ENCODE data around the gene PDPK1. TPM values are rescaled to one million over a fixed set of nuclear protein-coding genes. Genes with fewer than 3 reads are reported as not detected.
"Not testable (repeated sequence)": the region's sequence is repeated elsewhere in the genome, so short reads cannot be mapped to it uniquely, and the experiment has no call there.

The PDPK1 gene
- total RNA-seq, 4 donors from 2014 or later: 28.3 to 45.7 (median 35.0) TPM

DNA sequence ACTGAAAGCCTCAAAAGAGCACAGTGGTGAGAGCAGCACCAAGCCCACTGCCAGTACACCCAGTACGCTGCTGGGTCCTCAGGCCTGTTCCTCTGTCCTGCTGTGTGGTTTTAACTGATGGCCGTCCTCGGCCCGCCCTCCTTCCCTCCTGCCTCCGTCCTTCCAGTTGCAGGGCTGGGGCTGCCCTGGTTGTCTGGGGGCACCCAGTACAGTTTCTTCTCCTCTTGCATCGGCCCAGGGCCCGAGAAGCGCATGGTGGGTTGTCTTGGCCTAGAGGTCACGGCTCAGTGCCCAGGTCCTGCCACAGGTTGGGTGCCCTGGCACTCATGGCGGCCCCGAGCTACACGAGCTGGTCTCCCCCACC lies 73.7 kb downstream of the PDPK1 start:
- no peak for DNase-seq (ENCODE audit: extremely low spot score)
- intact Hi-C loops (cut with DNase I): no loop called here
- Histone ChIP-seq H3K36me3 (peaks cover 10 to 26% (median 21%) of the 10 kb centered on the region in 4 donors), H3K27ac (replicated peaks in 1 of 4) (no peak overlapping the region), H3K9me3 (no peaks in the 10 kb centered on the region), H3K27me3 (no peaks in the 10 kb centered on the region), H3K4me3 (no peak overlapping the region), H3K4me1 (peaks cover 4 to 7% (median 6%) of the 10 kb centered on the region in 4 donors)
- WGBS: 100% methylated on average over 2 of the region's 12 CpGs
- TF ChIP-seq POLR2A (IDR thresholded peaks at IDR 0.05; ENCODE audit: low read depth): no peak
- no peak for TF ChIP-seq EP300 (IDR thresholded peaks at IDR 0.05)
- TF ChIP-seq, protein P1, sequence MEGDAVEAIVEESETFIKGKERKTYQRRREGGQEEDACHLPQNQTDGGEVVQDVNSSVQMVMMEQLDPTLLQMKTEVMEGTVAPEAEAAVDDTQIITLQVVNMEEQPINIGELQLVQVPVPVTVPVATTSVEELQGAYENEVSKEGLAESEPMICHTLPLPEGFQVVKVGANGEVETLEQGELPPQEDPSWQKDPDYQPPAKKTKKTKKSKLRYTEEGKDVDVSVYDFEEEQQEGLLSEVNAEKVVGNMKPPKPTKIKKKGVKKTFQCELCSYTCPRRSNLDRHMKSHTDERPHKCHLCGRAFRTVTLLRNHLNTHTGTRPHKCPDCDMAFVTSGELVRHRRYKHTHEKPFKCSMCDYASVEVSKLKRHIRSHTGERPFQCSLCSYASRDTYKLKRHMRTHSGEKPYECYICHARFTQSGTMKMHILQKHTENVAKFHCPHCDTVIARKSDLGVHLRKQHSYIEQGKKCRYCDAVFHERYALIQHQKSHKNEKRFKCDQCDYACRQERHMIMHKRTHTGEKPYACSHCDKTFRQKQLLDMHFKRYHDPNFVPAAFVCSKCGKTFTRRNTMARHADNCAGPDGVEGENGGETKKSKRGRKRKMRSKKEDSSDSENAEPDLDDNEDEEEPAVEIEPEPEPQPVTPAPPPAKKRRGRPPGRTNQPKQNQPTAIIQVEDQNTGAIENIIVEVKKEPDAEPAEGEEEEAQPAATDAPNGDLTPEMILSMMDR (IDR thresholded peaks at IDR 0.05): no peak
- no peak for TF ChIP-seq POLR2AphosphoS5 (IDR thresholded peaks at IDR 0.05)

DNA sequence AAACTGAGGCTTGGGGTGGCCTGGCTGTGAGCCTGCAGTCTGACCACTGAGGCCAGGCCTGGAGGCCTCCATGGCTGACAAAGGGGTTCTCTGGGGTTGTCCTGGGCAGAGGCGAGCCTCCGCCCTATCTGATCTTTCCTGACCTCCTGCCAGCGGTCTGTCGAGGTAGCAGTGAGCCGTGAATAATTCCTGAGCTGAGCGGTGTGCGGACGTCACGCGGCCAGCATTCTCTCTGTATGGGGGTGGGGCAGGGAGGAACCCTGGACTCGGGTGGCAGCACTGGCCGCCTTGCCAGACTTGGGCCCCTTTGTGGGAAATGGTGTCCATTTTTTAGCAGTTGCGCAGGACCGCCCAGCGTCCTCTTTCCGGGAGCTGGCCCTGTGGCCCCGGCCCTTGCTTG lies 74.1 kb downstream of the PDPK1 start:
- H3K27me3 ChIP-seq; H3K4me1 ChIP-seq; H3K27ac ChIP-seq (replicated peaks in 1 of 4); H3K9me3 ChIP-seq; H3K4me3 ChIP-seq; intact Hi-C loops (cut with DNase I); DNase-seq (ENCODE audit: extremely low spot score): not testable (repeated sequence)
- peaks cover 10 to 26% (median 21%) of the 10 kb centered on the region in 4 donors for H3K36me3 ChIP-seq
- WGBS: no CpG with 5 or more reads among the region's 17 CpGs

DNA sequence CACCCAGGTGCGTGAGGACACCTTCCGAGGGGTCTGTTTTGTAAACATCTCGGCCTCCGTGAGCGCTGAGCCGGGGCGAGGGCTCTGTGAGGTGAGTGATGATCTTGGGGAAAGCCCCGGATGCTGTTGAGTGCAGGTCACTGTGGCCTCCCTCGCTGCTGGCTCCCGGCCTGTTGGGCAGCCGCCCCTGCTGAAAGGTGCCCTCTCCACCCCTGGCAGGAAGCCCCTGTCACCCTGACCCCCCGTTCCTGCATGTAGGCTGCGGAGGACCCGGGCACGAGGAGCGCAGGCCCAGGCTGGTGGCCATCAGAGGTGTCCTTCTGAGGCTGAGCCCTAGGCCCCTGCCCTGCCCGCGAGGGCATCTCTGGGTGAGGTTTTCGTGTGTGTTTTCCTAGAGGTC lies 75.4 kb downstream of the PDPK1 start:
- WGBS: 93% methylated on average over 6 of the region's 19 CpGs
- H3K4me1 ChIP-seq; H3K27ac ChIP-seq (replicated peaks in 1 of 4); H3K27me3 ChIP-seq; H3K9me3 ChIP-seq; DNase-seq (ENCODE audit: extremely low spot score); intact Hi-C loops (cut with DNase I); H3K4me3 ChIP-seq: not testable (repeated sequence)
- H3K36me3 ChIP-seq: peaks cover 10 to 26% (median 21%) of the 10 kb centered on the region in 4 donors

DNA sequence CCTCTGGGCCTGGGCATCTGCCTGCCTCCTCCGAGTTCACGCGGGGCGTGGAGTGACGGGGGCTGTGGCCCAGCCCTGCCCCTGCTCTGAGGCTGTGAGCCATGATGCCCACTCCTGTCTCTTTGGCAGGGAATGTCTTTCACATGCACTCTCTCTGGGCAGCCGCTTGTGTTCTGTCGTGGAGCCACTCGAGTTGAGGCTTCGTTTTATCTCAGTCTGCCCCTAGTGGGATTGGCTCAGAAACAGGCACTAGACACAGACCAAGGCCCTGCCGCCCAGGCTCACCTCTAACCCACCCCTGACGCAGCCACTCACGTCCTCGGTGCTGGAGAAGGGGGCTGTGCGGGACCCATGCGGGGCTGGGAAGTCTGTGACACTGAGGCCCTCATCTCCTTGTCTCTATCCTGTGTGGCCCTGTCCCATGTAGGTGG lies 77.0 kb downstream of the PDPK1 start:
- peaks cover 10 to 26% (median 21%) of the 10 kb centered on the region in 4 donors for H3K36me3 ChIP-seq
- H3K4me3 ChIP-seq: no peak overlapping the region
- DNase-seq (ENCODE audit: extremely low spot score): no peak
- TF ChIP-seq POLR2A (IDR thresholded peaks at IDR 0.05; ENCODE audit: low read depth) (no peak), POLR2AphosphoS5 (IDR thresholded peaks at IDR 0.05) (no peak), EP300 (IDR thresholded peaks at IDR 0.05) (no peak)
- TF ChIP-seq, protein P1 (IDR thresholded peaks at IDR 0.05): no peak
- H3K27me3 ChIP-seq: no peaks in the 10 kb centered on the region
- H3K9me3 ChIP-seq: no peaks in the 10 kb centered on the region
- peaks cover 0 to 4% (median 3%) of the 10 kb centered on the region in 4 donors for H3K4me1 ChIP-seq
- WGBS: 89% methylated on average over 9 of the region's 15 CpGs
- intact Hi-C loops (cut with DNase I): no loop called here
- H3K27ac ChIP-seq (replicated peaks in 1 of 4): no peak overlapping the region

DNA sequence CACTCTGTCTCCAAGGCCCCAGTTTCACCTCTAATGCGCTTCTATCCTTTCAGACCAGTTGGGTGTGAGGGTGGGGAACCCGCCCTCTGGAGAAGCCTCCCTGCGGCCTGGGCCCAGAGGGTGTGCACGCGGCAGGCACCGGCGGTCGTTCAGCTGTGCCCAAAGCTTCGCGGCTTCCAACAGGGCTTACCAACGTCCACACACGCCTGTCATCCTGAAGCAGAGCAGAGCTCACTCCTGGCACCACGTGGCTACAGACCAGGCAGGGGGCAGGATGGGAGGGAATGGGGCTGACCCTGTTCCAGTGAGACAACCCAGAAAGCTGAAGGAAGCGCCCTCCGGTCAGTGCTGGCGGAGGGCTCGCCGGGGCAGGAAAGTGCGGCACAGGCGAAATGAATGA lies 81.1 kb downstream of the PDPK1 start:
- not testable (repeated sequence) for H3K4me3 ChIP-seq; DNase-seq (ENCODE audit: extremely low spot score)
- WGBS: no CpG with 5 or more reads among the region's 20 CpGs

DNA sequence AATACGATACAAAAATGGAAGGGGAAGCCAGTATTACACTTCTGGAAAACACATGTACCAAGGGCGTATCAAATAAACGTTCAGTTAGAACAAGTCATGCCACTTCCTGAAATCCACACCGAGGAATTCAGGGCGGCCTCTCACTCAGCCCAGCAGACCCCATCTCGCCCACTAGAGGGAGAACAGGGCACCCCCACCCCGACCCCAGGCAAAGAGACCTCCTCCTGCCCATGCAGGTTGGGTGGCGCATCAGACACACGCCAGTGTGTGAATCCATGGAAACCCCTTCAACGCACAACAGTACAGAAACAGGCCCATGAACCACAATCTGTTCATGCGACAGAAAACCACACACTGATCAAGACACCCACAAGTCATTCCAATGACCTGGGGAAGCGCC lies 81.8 kb downstream of the PDPK1 start:
- H3K27me3 ChIP-seq; H3K36me3 ChIP-seq; intact Hi-C loops (cut with DNase I); H3K4me1 ChIP-seq; H3K27ac ChIP-seq (replicated peaks in 1 of 4); H3K4me3 ChIP-seq; DNase-seq (ENCODE audit: extremely low spot score); H3K9me3 ChIP-seq: not testable (repeated sequence)
- WGBS: 53% methylated on average over 7 of the region's 12 CpGs

More for the DNA sequence above, 81.1 kb downstream of the PDPK1 start:
- H3K4me1 ChIP-seq; H3K9me3 ChIP-seq; H3K27ac ChIP-seq (replicated peaks in 1 of 4); H3K36me3 ChIP-seq; intact Hi-C loops (cut with DNase I); H3K27me3 ChIP-seq: not testable (repeated sequence)

DNA sequence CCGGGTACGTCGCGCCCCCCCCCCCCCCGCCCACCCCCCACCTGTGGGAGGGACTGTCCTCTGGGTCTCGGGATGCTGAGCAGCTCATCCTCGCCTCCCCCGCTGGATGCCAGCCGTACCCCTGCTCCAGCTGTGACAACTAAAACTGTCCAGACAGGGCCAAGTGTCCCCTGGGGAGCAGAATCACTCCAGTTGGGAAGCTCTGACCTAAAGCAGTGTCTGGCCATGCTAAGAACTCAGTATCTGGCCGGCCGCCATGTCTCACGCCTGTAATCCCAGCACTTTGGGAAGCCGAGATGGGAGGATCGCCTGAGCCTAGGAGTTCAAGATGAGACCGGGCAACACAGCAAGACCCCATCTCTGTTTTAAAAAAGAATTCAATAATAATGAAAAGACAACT lies 83.0 kb downstream of the PDPK1 start:
- H3K27ac ChIP-seq (replicated peaks in 1 of 4); H3K9me3 ChIP-seq; H3K4me3 ChIP-seq; H3K36me3 ChIP-seq; H3K4me1 ChIP-seq; DNase-seq (ENCODE audit: extremely low spot score); intact Hi-C loops (cut with DNase I); H3K27me3 ChIP-seq: not testable (repeated sequence)
- no CpG with 5 or more reads among the region's 15 CpGs for WGBS

DNA sequence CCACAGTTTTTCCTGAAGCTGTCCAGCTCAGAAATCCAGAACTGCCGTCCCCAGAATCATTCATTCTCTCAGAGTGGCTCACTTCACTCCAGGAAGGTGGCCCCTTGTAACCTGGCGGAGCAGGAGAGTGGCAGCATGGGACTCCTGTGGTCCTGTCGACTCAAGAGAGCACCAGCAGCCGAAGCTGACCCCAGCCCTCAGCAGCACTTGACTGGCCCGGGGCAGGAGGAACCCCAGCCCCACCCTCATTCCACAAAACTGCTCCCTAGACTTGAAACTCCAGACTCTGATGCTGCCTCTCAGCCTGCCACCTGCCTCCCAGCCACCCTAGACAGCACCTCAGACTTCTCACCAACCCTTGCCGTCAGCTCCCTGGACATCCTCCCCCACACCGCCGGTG lies 83.6 kb downstream of the PDPK1 start:
- H3K4me3 ChIP-seq; H3K27me3 ChIP-seq; intact Hi-C loops (cut with DNase I); H3K4me1 ChIP-seq; DNase-seq (ENCODE audit: extremely low spot score); H3K36me3 ChIP-seq; H3K9me3 ChIP-seq; H3K27ac ChIP-seq (replicated peaks in 1 of 4): not testable (repeated sequence)
- WGBS: no CpG with 5 or more reads among the region's 8 CpGs

DNA sequence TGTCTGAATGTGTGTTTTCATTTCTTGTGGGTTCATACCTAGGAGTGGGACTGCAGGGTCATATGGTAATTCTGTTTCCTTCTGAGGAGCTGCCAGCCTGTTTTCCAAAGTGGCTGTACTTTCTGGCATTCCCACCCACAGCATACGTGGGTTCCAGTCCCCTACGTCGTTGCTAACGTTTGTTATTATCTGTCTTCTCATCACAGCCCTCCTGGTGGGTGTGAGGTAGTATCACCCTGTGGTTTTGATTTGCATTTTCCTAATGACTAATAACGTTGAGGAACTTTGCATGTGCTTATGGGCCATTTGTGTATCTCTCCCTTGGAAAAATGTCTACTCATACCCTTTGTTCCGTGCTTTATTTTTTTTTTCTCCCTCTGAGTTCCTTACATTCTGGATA lies 89.3 kb downstream of the PDPK1 start:
- H3K36me3 ChIP-seq; H3K4me3 ChIP-seq; H3K9me3 ChIP-seq; H3K4me1 ChIP-seq; intact Hi-C loops (cut with DNase I); DNase-seq (ENCODE audit: extremely low spot score); H3K27ac ChIP-seq (replicated peaks in 1 of 4); H3K27me3 ChIP-seq: not testable (repeated sequence)
- WGBS: no CpG with 5 or more reads among the region's 6 CpGs

DNA sequence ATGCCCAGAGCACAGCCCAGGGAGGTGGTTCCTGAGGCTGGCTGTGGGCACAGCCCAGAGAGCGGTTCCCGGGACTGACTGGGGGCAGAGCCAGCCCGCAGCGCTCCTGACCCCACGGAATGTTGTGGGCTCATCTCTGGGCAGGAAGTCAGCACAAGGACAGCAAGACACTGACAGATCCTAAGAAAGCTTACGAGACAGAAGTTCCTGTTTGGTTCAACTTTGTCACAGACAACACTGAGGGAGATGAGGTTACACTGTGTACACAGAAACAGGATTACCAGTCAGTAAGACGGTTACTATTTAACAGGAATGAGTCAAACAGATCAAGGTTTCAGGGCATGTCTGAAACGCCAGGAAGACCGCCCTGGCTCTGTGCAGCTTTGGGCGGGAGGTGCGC lies 93.4 kb downstream of the PDPK1 start:
- H3K4me3 ChIP-seq; intact Hi-C loops (cut with DNase I); H3K36me3 ChIP-seq; H3K27me3 ChIP-seq; H3K9me3 ChIP-seq; H3K27ac ChIP-seq (replicated peaks in 1 of 4); DNase-seq (ENCODE audit: extremely low spot score); H3K4me1 ChIP-seq: not testable (repeated sequence)
- whole genome bisulfite sequencing: no CpG with 5 or more reads among the region's 11 CpGs

DNA sequence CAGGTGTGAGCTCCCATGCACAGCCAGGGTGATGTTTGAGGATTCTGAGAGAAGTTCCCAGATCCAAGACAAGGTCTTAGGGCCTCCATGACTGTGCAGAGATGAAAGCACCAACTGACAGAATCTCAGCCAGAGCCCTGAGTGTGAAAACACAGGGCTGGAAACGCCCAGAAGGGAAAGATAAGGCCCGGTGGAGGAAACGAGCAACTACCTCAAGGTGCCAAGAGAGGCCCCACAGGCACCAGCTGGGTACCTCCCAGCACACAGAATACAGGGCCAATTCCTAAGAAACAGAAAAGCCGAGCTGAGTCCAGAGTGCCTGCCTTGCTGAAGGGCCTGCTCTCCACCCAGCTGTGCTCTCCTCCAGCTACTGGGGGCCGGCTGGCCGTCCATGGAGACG lies 94.5 kb downstream of the PDPK1 start:
- H3K4me1 ChIP-seq; DNase-seq (ENCODE audit: extremely low spot score); H3K36me3 ChIP-seq; H3K27me3 ChIP-seq; H3K4me3 ChIP-seq; H3K9me3 ChIP-seq; H3K27ac ChIP-seq (replicated peaks in 1 of 4); intact Hi-C loops (cut with DNase I): not testable (repeated sequence)
- WGBS: no CpG with 5 or more reads among the region's 7 CpGs

All from esophagus muscularis mucosa (tissue), 4 donors.